Activated B cell treated with CpG ODN at 0.5 μM for 24 hours (primary cell): ENCODE measurements around the gene UST. TPM values are rescaled to one million over a fixed set of nuclear protein-coding genes. Genes with fewer than 3 reads are reported as not detected.

Experiments used
- ATAC-seq: fragments of 200-7000 bp; cut with Tn5 transposase; one replicate; pipeline ENCODE4 v1.10.0; 2021; ENCODE audit warnings: low read depth, mild to moderate bottlenecking, moderate library complexity
- CTCF ChIA-PET: fragments of 350-600 bp; sonication (Branson Sonifier 250); formaldehyde crosslinking; loops from one replicate; lab custom pipeline; 2021; ENCODE audit warnings: antibody characterized with exemption; lab: Charles Lee
- POLR2A ChIA-PET: fragments of 350-600 bp; sonication (Branson Sonifier 250); formaldehyde crosslinking; loops from one replicate; lab custom pipeline; 2021; ENCODE audit warnings: antibody characterized with exemption; lab: Charles Lee
- DNase-seq: peaks from one replicate; pipeline ENCODE4 v3.0.0; 2022
- H3K27ac Mint-ChIP-seq: one replicate; pipeline ENCODE4 v1.8.0; 2020; ENCODE audit warnings: mixed read lengths
- H3K27me3 Mint-ChIP-seq: one replicate; pipeline ENCODE4 v1.8.0; 2021; ENCODE audit warnings: mixed read lengths
- H3K36me3 Mint-ChIP-seq: one replicate; pipeline ENCODE4 v1.8.0; 2021; ENCODE audit warnings: low read depth, mixed read lengths
- H3K4me1 Mint-ChIP-seq: one replicate; pipeline ENCODE4 v1.8.0; 2021; ENCODE audit warnings: mixed read lengths
- H3K4me3 Mint-ChIP-seq: one replicate; pipeline ENCODE4 v1.8.0; 2020; ENCODE audit warnings: mild to moderate bottlenecking, mixed read lengths
- H3K9me3 Mint-ChIP-seq: one replicate; pipeline ENCODE4 v1.8.0; 2020; ENCODE audit warnings: mixed read lengths
- CTCF ChIP-seq: fragments of 200-600 bp; IDR thresholded peaks from one replicate; pipeline ENCODE4 v1.8.0; 2022; ENCODE audit warnings: antibody characterized with exemption, mild to moderate bottlenecking
- intact Hi-C: fragments of 100-400 bp; cut with micrococcal nuclease; formaldehyde crosslinking; loops from one replicate; pipeline ENCODE4 v1.15.1; 2024
- total RNA-seq: library from RNA; stranded (reverse); gene quantifications from 2 replicates; pipeline ENCODE4 v1.2.3, GENCODE V29; 2022

UST gene
- total RNA-seq, 1 donor from 2014 or later, result 18.1 TPM

DNA sequence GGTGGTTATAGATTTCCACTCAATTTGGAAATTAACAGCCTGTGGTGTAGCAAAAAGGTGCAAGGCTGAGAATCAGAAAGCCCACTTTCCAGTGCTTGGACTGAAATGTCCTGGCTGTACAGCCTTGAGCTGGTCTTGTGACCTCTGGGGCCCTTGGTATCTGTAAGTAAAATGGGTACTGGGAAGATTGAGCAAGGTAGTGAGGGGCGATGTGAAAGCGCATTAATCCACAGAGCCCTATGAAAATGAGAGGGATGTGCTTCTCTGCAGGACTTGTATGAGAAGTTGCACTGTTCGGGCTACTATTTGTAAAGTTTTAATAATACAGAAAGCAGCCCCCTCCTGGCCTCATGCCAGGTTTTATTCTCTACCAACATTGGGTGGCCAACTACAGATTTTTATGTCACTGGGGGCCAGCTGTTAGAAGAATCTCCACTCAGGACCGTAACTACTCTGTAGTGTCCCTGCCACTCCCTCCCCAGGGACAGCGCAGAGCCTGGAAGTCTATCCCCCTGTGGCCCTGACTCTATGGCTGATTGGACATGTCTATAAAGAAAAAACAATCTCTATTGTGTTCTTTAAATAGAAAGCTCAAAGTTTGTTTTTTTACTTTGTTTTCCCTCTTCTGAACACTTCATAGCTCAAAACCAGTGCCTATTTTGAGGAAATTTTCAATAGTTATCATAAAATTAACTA lies 316.0 kb downstream of the UST start:
- Mint-ChIP-seq H3K36me3 (no peaks in the 10 kb centered on the region), H3K4me1 (peaks cover 48% of the 10 kb centered on the region), H3K27ac (no peak overlapping the region), H3K4me3 (no peak overlapping the region), H3K9me3 (no peaks in the 10 kb centered on the region), H3K27me3 (no peaks in the 10 kb centered on the region)
- intact Hi-C loops, result no loop called here
- CTCF ChIA-PET, result interaction anchor here (0.6 to 1.2 kb wide), 3 partner anchors 14 to 22 kb away, joined by 3 read pairs; no protein-coding TSS in a partner anchor
- no peak for TF ChIP-seq CTCF
- ATAC-seq, result no peak
- no peak for DNase-seq
- POLR2A ChIA-PET, result no interaction called here

DNA sequence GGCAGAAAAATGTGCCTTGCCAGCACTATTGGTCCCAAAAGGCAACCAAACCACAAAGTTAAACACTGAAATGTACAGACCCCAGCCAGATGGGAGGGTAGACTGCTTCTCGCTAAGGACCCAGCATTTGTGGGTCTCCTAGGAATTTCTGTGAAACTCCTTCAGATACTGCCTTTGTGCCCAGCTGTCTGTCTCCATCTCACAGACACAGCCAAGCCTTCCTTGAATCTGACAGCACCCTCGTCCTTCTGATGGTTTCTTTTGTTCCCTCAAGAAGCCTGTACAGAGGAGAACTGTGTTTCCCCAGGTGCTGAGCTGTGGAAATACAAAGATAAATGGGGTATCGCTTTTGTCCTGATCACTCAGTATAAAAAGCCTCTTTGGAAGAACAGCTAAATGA lies 316.6 kb downstream of the UST start:
- Mint-ChIP-seq H3K4me3 (no peak overlapping the region), H3K4me1 (peaks cover 51% of the 10 kb centered on the region), H3K36me3 (no peaks in the 10 kb centered on the region), H3K27ac (no peak overlapping the region), H3K27me3 (no peaks in the 10 kb centered on the region), H3K9me3 (no peaks in the 10 kb centered on the region)
- ChIA-PET POLR2A (no interaction called here), CTCF (interaction anchor here (0.8 to 1.2 kb wide), 3 partner anchors 19 to 21 kb away, joined by 3 read pairs; no protein-coding TSS in a partner anchor)
- no peak for ATAC-seq
- no peak for TF ChIP-seq CTCF
- DNase-seq, result no peak
- intact Hi-C loops, result no loop called here

DNA sequence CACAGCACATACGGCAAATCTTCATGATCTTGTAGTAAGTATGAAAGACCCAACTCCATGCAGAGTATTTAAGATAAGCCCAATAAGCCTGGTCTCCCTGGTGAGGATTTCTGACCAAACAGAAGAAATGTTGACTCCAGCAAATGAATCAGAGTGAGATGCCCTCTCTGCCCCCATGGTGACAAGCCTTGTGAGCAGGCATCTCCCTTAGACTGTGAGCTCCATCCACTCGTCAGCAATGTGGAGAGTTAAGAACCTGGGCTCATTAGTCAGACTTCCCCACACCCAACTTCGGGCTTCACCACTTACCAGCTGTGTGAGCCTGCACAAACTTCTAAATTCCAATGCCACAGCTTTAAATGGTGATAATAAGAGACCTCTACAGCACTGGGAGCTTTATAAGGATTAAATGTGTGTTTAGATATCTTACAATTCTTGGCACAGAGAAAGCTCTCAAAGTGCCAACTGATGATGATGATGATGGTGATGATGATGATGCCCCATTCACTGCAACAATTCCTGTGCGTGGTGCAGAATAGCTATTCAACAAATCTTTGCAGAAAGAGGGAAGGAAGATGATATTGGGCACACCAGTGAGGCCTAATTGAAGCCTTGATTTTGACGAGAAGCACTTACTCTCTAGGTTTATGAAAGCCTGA lies 317.3 kb downstream of the UST start:
- Mint-ChIP-seq H3K27ac (peak overlapping the region; percentile 36), H3K4me1 (peaks cover 54% of the 10 kb centered on the region), H3K4me3 (no peak overlapping the region), H3K27me3 (no peaks in the 10 kb centered on the region), H3K36me3 (no peaks in the 10 kb centered on the region), H3K9me3 (no peaks in the 10 kb centered on the region)
- ChIA-PET CTCF (interaction anchor here (0.7 to 1.2 kb wide), 4 partner anchors 17 to 368 kb away, joined by 3 read pairs; no protein-coding TSS in a partner anchor), POLR2A (interaction anchor here (3.1 kb wide), 1 partner anchor 31 kb away, joined by 22 read pairs; no protein-coding TSS in a partner anchor)
- no peak for ATAC-seq
- DNase-seq, result no peak
- intact Hi-C loops, result no loop called here
- TF ChIP-seq CTCF, result no peak

GRCh38 chr6:149064660-149065015 lies 317.8 kb downstream of the UST start:
- H3K27ac Mint-ChIP-seq, result peak overlapping the region; percentile 61
- ChIA-PET POLR2A (interaction anchor here (3.1 kb wide), 1 partner anchor 32 kb away, joined by 22 read pairs; no protein-coding TSS in a partner anchor), CTCF (interaction anchor here (0.7 to 1.0 kb wide), 2 partner anchors 17 to 367 kb away, joined by 3 read pairs; no protein-coding TSS in a partner anchor)
- H3K36me3 Mint-ChIP-seq, result no peaks in the 10 kb centered on the region
- peaks cover 55% of the 10 kb centered on the region for H3K4me1 Mint-ChIP-seq
- intact Hi-C loops, result no loop called here
- H3K27me3 Mint-ChIP-seq, result no peaks in the 10 kb centered on the region
- no peak for DNase-seq
- no peaks in the 10 kb centered on the region for H3K9me3 Mint-ChIP-seq
- no peak for ATAC-seq
- H3K4me3 Mint-ChIP-seq, result no peak overlapping the region
- TF ChIP-seq CTCF, result no peak

DNA sequence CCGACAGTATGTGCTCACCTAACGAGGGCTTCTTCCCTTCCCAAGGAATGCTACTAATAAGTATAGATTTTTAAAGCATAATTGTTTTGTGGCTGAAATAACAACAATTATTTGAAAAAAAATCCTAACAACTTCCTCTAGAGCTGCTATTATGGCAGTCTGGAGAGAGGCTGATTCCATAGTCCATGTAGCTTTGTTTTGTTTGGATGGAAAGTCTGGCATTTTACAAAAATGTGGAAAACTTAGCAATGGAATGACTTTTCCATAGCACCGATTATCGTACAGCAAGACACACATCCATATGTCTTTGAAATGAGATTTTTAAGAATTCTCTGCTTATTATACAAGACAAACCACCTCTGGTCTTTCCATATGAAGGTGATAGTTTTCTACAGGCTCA lies 318.3 kb downstream of the UST start:
- Mint-ChIP-seq H3K27ac (peak overlapping the region; percentile 84), H3K4me1 (peaks cover 51% of the 10 kb centered on the region), H3K4me3 (no peak overlapping the region), H3K27me3 (no peaks in the 10 kb centered on the region), H3K9me3 (no peaks in the 10 kb centered on the region), H3K36me3 (no peaks in the 10 kb centered on the region)
- intact Hi-C loops, result no loop called here
- ChIA-PET POLR2A (interaction anchor here (1.4 to 3.1 kb wide), 4 partner anchors 11 to 252 kb away, joined by 3 to 22 read pairs (median 10); partner anchors contain the start of gene TAB2), CTCF (interaction anchor here (0.9 to 2.9 kb wide), 3 partner anchors 19 to 38 kb away, joined by 3 to 8 read pairs (median 4); no protein-coding TSS in a partner anchor)
- DNase-seq (no peak), ATAC-seq (no peak)
- no peak for TF ChIP-seq CTCF
